ENCODE results near the gene DNPH1. TPM values are rescaled to one million over a fixed set of nuclear protein-coding genes. Genes with fewer than 3 reads are reported as not detected.

Gene DNPH1
- total and polyA plus RNA-seq, 9 of the 15 experiments (the other 6 are each of a cell fraction or from before 2014, with no cell fraction given) = 7.3 to 300 (median 68.7) TPM

GRCh38 chr6:43183441-43183840 is 45.8 kb downstream of the DNPH1 start:
- H4K20me1 ChIP-seq (replicated peaks; ENCODE audit: control insufficient read depth, insufficient read depth, low read length) = no peaks in the 10 kb centered on the region
- peaks cover 66% of the 10 kb centered on the region; the same call in 2 of the 3 replicates for H3K36me3 ChIP-seq (ENCODE audit: control insufficient read depth, insufficient read depth, low read length)
- H3K27me3 ChIP-seq (ENCODE audit: control insufficient read depth in 2 of 2, insufficient read depth in 2 of 2, low read length in 2 of 2) = no peaks in the 10 kb centered on the region
- no peaks in the 10 kb centered on the region for H3K9me3 ChIP-seq (replicated peaks; ENCODE audit: control insufficient read depth, insufficient read depth, low read depth, low read length)
- peak overlapping the region; percentile 85 for H3K27ac ChIP-seq (ENCODE audit: extremely low read depth, low read depth, low read length)
- peak overlapping the region; percentile 68 for H3K4me3 ChIP-seq
- FAIRE-seq (no peak), ATAC-seq (no peak), DNase-seq (ENCODE audit: extremely low read depth in 1 of 4, low spot score in 3 of 4) (peak in 2 of 4 experiments; percentile 47 to 60)
- peak overlapping the region; percentile 15 to 77; a peak in 3 of 4 replicates for H3K9ac ChIP-seq (ENCODE audit: insufficient read depth in 1 of 2, low read depth in 2 of 2, low read length in 2 of 2)
- ChIA-PET POLR2A (interaction anchor here (0.6 to 4.0 kb wide), 4 partner anchors 8 to 393 kb away, joined by 3 to 40 read pairs (median 8); partner anchors contain the start of genes POLH, SRF and XPO5), CTCF (ENCODE audit: low intra/inter-chr PET ratio) (no interaction called here)
- intact Hi-C loops (cut with micrococcal nuclease) (no loop called here), in situ Hi-C loops (cut with MboI) (no loop called here)
- WGBS (ENCODE audit: insufficient coverage, low coverage, missing lambda C conversion rate) = 58% methylated on average over 1 of the region's 4 CpGs
- H3K4me1 ChIP-seq (replicated peaks in 1 of 2; ENCODE audit: control insufficient read depth in 2 of 2, insufficient read depth in 2 of 2, low read length in 2 of 2) = peaks cover 37 to 51% of the 10 kb centered on the region in 2 experiments
- peaks cover 24% of the 10 kb centered on the region; the same call in 2 of the 3 replicates for H3K79me2 ChIP-seq (ENCODE audit: control insufficient read depth, insufficient read depth, low read length)
- peak overlapping the region; percentile 48; the same call in 1 of the 2 replicates for H2AFZ ChIP-seq (ENCODE audit: low read depth, low read length)
- BruUV-seq (replicated peaks) = no TSS peak
- no peaks in the 10 kb centered on the region for H3K9me1 ChIP-seq (ENCODE audit: control insufficient read depth, insufficient read depth, low read length)
- H3K4me2 ChIP-seq (ENCODE audit: insufficient read depth, low read length) = peak overlapping the region; percentile 99
- TF ChIP-seq HDAC6 (IDR thresholded peaks at IDR 0.05; ENCODE audit: low read depth, low read length) = no peak
- TF ChIP-seq FOXJ2 (tag; IDR thresholded peaks at IDR 0.05) = no peak
- no peak for TF ChIP-seq ZNF124 (CRISPR knock-in tag; IDR thresholded peaks at IDR 0.05)
- TF ChIP-seq HDAC3 (IDR thresholded peaks at IDR 0.05; ENCODE audit: borderline replicate concordance, partially characterized antibody) = no peak
- no peak for TF ChIP-seq VEZF1 (CRISPR knock-in tag; IDR thresholded peaks at IDR 0.05)
- TF ChIP-seq SMARCC2 (IDR thresholded peaks at IDR 0.05; ENCODE audit: low read depth) = no peak
- TF ChIP-seq JUN (IDR thresholded peaks at IDR 0.05; ENCODE audit: borderline replicate concordance, low read depth, low read length) = no peak
- TF ChIP-seq JUN (CRISPR knock-in tag; IDR thresholded peaks at IDR 0.05; ENCODE audit: borderline replicate concordance) = no peak
- TF ChIP-seq ZNF695 (CRISPR knock-in tag; IDR thresholded peaks at IDR 0.05) = no peak
- TF ChIP-seq RB1 (IDR thresholded peaks at IDR 0.05; ENCODE audit: low read depth) = no peak
- TF ChIP-seq E2F1 (CRISPR knock-in tag; IDR thresholded peaks at IDR 0.05) = no peak
- TF ChIP-seq CSDE1 (IDR thresholded peaks at IDR 0.05) = 0 out of 4 replicates have a peak, but pooled peaks of 1 of the 2 experiments have one; percentile 65
- no peak for TF ChIP-seq PHB (CRISPR knock-in tag; IDR thresholded peaks at IDR 0.05)
- no peak for TF ChIP-seq ZNF609 (CRISPR knock-in tag; IDR thresholded peaks at IDR 0.05; ENCODE audit: borderline replicate concordance)
- TF ChIP-seq USF2 (CRISPR knock-in tag; IDR thresholded peaks at IDR 0.05) = no peak
